CD14-positive monocyte (primary cell): Measurements from ENCODE around the gene POP4. TPM values are rescaled to one million over a fixed set of nuclear protein-coding genes. Genes with fewer than 3 reads are reported as not detected.

Experiments used
- DNase-seq, 3 donors: peaks; one replicate each; pipeline ENCODE4 v3.0.0-alpha.2; 2011 to 2022
- H2AFZ ChIP-seq: 2 replicates; pipeline ENCODE4 v1.6.0; 2012; ENCODE audit warnings: mild to moderate bottlenecking, low read depth, low read length, inconsistent platforms; ENCODE audit not compliant: insufficient read depth, poor library complexity, severe bottlenecking
- H3K27ac ChIP-seq, 2 donors: 1 replicate in 1 of 2; 2 replicates in 1 of 2; pipeline ENCODE4 v1.5.1; 2012 to 2013; ENCODE audit warnings: low read length in 2 of 2, control low read depth in 1 of 2, inconsistent platforms in 1 of 2, low read depth in 1 of 2, mild to moderate bottlenecking in 1 of 2
- H3K27me3 ChIP-seq, 2 donors: one replicate each; pipeline versions ENCODE4 v1.6.0 to v1.6.1; 2011 to 2013; ENCODE audit warnings: low read length in 2 of 2; ENCODE audit not compliant: control insufficient read depth in 2 of 2, insufficient read depth in 2 of 2
- H3K36me3 ChIP-seq, 2 donors: replicated peaks in 1 of 2; 1 replicate in 1 of 2; 2 replicates in 1 of 2; pipeline versions ENCODE4 v1.5.1 to v1.6.1; 2012 to 2013; ENCODE audit warnings: low read length in 2 of 2, control low read depth in 1 of 2, inconsistent platforms in 1 of 2, mild to moderate bottlenecking in 1 of 2; ENCODE audit not compliant: insufficient read depth in 2 of 2, control insufficient read depth in 1 of 2
- H3K4me1 ChIP-seq, 2 donors: 1 replicate in 1 of 2; 2 replicates in 1 of 2; pipeline versions ENCODE4 v1.5.1 to v1.6.1; 2012 to 2013; ENCODE audit warnings: low read length in 2 of 2, control low read depth in 1 of 2, inconsistent platforms in 1 of 2, mild to moderate bottlenecking in 1 of 2, moderate library complexity in 1 of 2; ENCODE audit not compliant: insufficient read depth in 2 of 2, control insufficient read depth in 1 of 2
- H3K4me2 ChIP-seq: replicated peaks from 2 replicates; pipeline ENCODE3; 2012; ENCODE audit warnings: low read length, moderate library complexity, mild to moderate bottlenecking; ENCODE audit not compliant: poor library complexity, severe bottlenecking; ENCODE audit errors: extremely low read depth
- H3K4me3 ChIP-seq, 3 experiments: fragments of 200-600 bp in 1 of 3; sonication (generic) in 1 of 3; replicated peaks in 1 of 3; 1 replicate in 2 of 3; 2 replicates in 1 of 3; pipeline ENCODE4 v1.5.1; 2011 to 2013; ENCODE audit warnings: low read length in 3 of 3, mild to moderate bottlenecking in 3 of 3, control low read depth in 2 of 3, low read depth in 2 of 3, inconsistent platforms in 1 of 3, moderate library complexity in 1 of 3
- H3K79me2 ChIP-seq: 2 replicates; pipeline ENCODE4 v1.6.0; 2012; ENCODE audit warnings: mild to moderate bottlenecking, control low read depth, inconsistent platforms, low read length, moderate library complexity; ENCODE audit not compliant: insufficient read depth
- H3K9ac ChIP-seq: 2 replicates; pipeline ENCODE4 v1.6.0; 2017; ENCODE audit warnings: low read length, mild to moderate bottlenecking; ENCODE audit not compliant: insufficient read depth, poor library complexity, severe bottlenecking
- H3K9me3 ChIP-seq, 2 donors: replicated peaks in 1 of 2; 1 replicate in 1 of 2; 2 replicates in 1 of 2; pipeline versions ENCODE4 v1.5.1 to v1.6.1; 2012 to 2013; ENCODE audit warnings: low read length in 2 of 2, control low read depth in 1 of 2; ENCODE audit not compliant: control insufficient read depth in 1 of 2, insufficient read depth in 1 of 2
- H4K20me1 ChIP-seq: 2 replicates; pipeline ENCODE4 v1.6.0; 2012; ENCODE audit warnings: mild to moderate bottlenecking, low read length, control low read depth, moderate library complexity; ENCODE audit not compliant: insufficient read depth
- H3K27ac Mint-ChIP-seq, 7 donors: one replicate each; pipeline ENCODE4 v1.8.0; 2020; ENCODE audit warnings: mild to moderate bottlenecking in 7 of 7, mixed read lengths in 7 of 7, moderate library complexity in 6 of 7, inconsistent platforms in 2 of 7
- H3K27me3 Mint-ChIP-seq, 3 donors: one replicate each; pipeline ENCODE4 v1.8.0; 2021 to 2022; ENCODE audit warnings: low read depth in 3 of 3, mild to moderate bottlenecking in 3 of 3, mixed read lengths in 3 of 3, moderate library complexity in 3 of 3, inconsistent platforms in 1 of 3
- H3K36me3 Mint-ChIP-seq, 2 donors: one replicate each; pipeline ENCODE4 v1.8.0; 2020; ENCODE audit warnings: mixed read lengths in 2 of 2, inconsistent platforms in 1 of 2, mild to moderate bottlenecking in 1 of 2
- H3K4me1 Mint-ChIP-seq: one replicate; pipeline ENCODE4 v1.8.0; 2020; ENCODE audit warnings: mild to moderate bottlenecking, mixed read lengths
- H3K4me3 Mint-ChIP-seq, 2 donors: one replicate each; pipeline ENCODE4 v1.8.0; 2020; ENCODE audit warnings: mild to moderate bottlenecking in 2 of 2, mixed read lengths in 2 of 2, moderate library complexity in 1 of 2
- H3K9me3 Mint-ChIP-seq, 7 donors: one replicate each; pipeline ENCODE4 v1.8.0; 2020 to 2022; ENCODE audit warnings: mixed read lengths in 7 of 7, mild to moderate bottlenecking in 6 of 7, moderate library complexity in 6 of 7, inconsistent platforms in 2 of 7
- WGBS: methylation state at CpG from one replicate; pipeline ENCODE4 v1.1.5; 2013; ENCODE audit warnings: missing lambda C conversion rate; ENCODE audit not compliant: insufficient coverage; 5-methylcytosine and 5-hydroxymethylcytosine counted together
- intact Hi-C, 2 donors: fragments of 100-400 bp; cut with micrococcal nuclease; formaldehyde crosslinking; loops; one replicate each; pipeline versions ENCODE4 v1.15.0 to v1.15.1; 2023
- polyA plus RNA-seq, 3 donors: library from polyadenylated mRNA; depleted of rRNA in 1 of 3; unstranded in 2 of 3; stranded (reverse) in 1 of 3; fragments of 300-500 nt in 2 of 3; fragments of >200 nt in 1 of 3; fragmentation: Illumina TruSeq in 2 of 3; gene quantifications; 1 replicate in 2 of 3; 2 replicates in 1 of 3; pipeline ENCODE4 v1.2.3, GENCODE V29; 2012 to 2021
- TF ChIP-seq, protein P1 (sequence below): fragments of 200-600 bp; IDR thresholded peaks from one replicate; pipeline ENCODE4 v1.8.0; 2022; ENCODE audit warnings: antibody characterized with exemption, mild to moderate bottlenecking

Gene POP4
- polyA plus RNA-seq, 3 donors = 49.9 to 162 (median 161) TPM

- Histone ChIP-seq H3K4me2 (no peak overlapping the region), H4K20me1 (no peaks in the 10 kb centered on the region), H3K4me3 (no peak overlapping the region), H3K36me3 (peaks cover 0 to under 1% of the 10 kb centered on the region in 2 donors), H3K27me3 (no peaks in the 10 kb centered on the region), H3K79me2 (peaks cover 21% of the 10 kb centered on the region), H3K27ac (no peak overlapping the region), H3K4me1 (peaks cover 13% of the 10 kb centered on the region in 2 donors), H3K9ac (no peak overlapping the region), H3K9me3 (no peaks in the 10 kb centered on the region), H2AFZ (no peak overlapping the region)
- intact Hi-C loops = loop anchor here (10.0 kb wide), 3 partner anchors 241 to 1809 kb away; partner anchors contain the start of gene URI1 (in 2 of the 2)
- peaks cover 2 to 10% (median 4%) of the 10 kb centered on the region in 3 donors for H3K27me3 Mint-ChIP-seq
- no peaks in the 10 kb centered on the region for H3K9me3 Mint-ChIP-seq
- DNase-seq = no peak
- H3K27ac Mint-ChIP-seq = no peak overlapping the region
- no peak overlapping the region for H3K4me3 Mint-ChIP-seq
- peaks cover 13% of the 10 kb centered on the region for H3K4me1 Mint-ChIP-seq
- peaks cover 0 to under 1% of the 10 kb centered on the region in 2 donors for H3K36me3 Mint-ChIP-seq
- TF ChIP-seq, protein P1, sequence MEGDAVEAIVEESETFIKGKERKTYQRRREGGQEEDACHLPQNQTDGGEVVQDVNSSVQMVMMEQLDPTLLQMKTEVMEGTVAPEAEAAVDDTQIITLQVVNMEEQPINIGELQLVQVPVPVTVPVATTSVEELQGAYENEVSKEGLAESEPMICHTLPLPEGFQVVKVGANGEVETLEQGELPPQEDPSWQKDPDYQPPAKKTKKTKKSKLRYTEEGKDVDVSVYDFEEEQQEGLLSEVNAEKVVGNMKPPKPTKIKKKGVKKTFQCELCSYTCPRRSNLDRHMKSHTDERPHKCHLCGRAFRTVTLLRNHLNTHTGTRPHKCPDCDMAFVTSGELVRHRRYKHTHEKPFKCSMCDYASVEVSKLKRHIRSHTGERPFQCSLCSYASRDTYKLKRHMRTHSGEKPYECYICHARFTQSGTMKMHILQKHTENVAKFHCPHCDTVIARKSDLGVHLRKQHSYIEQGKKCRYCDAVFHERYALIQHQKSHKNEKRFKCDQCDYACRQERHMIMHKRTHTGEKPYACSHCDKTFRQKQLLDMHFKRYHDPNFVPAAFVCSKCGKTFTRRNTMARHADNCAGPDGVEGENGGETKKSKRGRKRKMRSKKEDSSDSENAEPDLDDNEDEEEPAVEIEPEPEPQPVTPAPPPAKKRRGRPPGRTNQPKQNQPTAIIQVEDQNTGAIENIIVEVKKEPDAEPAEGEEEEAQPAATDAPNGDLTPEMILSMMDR = no peak
- WGBS = 100% methylated on average over 1 of the region's 5 CpGs
These were observed 2.8 kb upstream of the POP4 start for GRCh38 chr19:29603308-29603707.

GRCh38 chr19:29606420-29606747 lies 301 bp downstream of the POP4 start:
- H3K27ac Mint-ChIP-seq = peak overlapping the region; percentile 98 to 100 (median 100)
- Histone ChIP-seq H2AFZ (peak overlapping the region; percentile 86), H3K4me1 (peaks cover 13% of the 10 kb centered on the region in 2 donors), H4K20me1 (no peaks in the 10 kb centered on the region), H3K36me3 (peaks cover 14 to 30% of the 10 kb centered on the region in 2 donors), H3K9me3 (no peaks in the 10 kb centered on the region), H3K79me2 (peaks cover 21% of the 10 kb centered on the region), H3K9ac (peak overlapping the region; percentile 94), H3K27ac (peak overlapping the region; percentile 96 to 99), H3K4me2 (peak overlapping the region; percentile 84), H3K4me3 (peak overlapping the region; percentile 62 to 92 (median 87)), H3K27me3 (no peaks in the 10 kb centered on the region)
- H3K9me3 Mint-ChIP-seq = no peaks in the 10 kb centered on the region
- intact Hi-C loops = loop anchor here (5.0 to 10.0 kb wide), 6 partner anchors 111 to 1812 kb away; partner anchors contain the start of genes URI1 (in 2 of the 2), C19orf12 (in 1 of the 2) and UQCRFS1 (in 1 of the 2)
- peaks cover 20 to 24% of the 10 kb centered on the region in 2 donors for H3K36me3 Mint-ChIP-seq
- peaks cover 0 to 6% (median 1%) of the 10 kb centered on the region in 3 donors for H3K27me3 Mint-ChIP-seq
- H3K4me1 Mint-ChIP-seq = peaks cover 18% of the 10 kb centered on the region
- 0% methylated on average over 10 of the region's 12 CpGs for WGBS
- TF ChIP-seq, protein P1 = no peak
- DNase-seq = no peak
- H3K4me3 Mint-ChIP-seq = peak overlapping the region; percentile 99 to 100
